ENCODE measurements around the gene OR2T11.

OR2T11 gene

DNA sequence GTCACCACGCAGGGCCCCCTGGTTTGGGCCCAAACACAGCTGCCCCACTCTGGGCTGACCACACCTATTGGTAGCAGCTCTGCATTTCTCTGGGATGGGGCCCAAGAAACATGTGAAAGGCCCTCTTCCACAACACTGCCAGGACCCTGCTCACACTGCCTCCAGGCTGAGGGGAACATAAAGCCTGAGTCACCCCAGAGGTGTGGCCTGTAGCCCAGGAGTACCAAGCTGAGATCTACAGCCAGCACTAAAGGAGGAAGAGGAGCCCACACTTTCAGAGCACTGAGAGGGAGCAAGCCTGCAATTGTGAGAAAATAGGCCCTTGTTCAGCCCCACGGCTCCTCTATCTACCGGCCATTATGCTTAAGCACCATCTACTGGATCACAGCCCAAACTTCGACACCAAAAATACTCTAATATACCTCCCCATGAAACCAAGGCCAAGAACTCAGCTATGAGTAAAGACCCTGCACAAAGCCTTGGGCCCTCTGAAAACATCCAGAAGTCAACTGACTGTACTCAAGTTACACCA is 22.9 kb downstream of the OR2T11 start:
- no peak overlapping the region for H3K4me3 ChIP-seq (replicated peaks; ENCODE audit: low read depth, low read length)
- DNase-seq (ENCODE audit: extremely low read depth, insufficient read length) = no peak
- TF ChIP-seq, protein P1, sequence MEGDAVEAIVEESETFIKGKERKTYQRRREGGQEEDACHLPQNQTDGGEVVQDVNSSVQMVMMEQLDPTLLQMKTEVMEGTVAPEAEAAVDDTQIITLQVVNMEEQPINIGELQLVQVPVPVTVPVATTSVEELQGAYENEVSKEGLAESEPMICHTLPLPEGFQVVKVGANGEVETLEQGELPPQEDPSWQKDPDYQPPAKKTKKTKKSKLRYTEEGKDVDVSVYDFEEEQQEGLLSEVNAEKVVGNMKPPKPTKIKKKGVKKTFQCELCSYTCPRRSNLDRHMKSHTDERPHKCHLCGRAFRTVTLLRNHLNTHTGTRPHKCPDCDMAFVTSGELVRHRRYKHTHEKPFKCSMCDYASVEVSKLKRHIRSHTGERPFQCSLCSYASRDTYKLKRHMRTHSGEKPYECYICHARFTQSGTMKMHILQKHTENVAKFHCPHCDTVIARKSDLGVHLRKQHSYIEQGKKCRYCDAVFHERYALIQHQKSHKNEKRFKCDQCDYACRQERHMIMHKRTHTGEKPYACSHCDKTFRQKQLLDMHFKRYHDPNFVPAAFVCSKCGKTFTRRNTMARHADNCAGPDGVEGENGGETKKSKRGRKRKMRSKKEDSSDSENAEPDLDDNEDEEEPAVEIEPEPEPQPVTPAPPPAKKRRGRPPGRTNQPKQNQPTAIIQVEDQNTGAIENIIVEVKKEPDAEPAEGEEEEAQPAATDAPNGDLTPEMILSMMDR (IDR thresholded peaks at IDR 0.05; ENCODE audit: insufficient read depth, low read length, poor library complexity, severe bottlenecking) = no peak
- H3K27me3 ChIP-seq (replicated peaks; ENCODE audit: control insufficient read depth, insufficient read depth, low read length) = no peaks in the 10 kb centered on the region
- peaks cover 1% of the 10 kb centered on the region; the same call in 1 of the 2 replicates for H3K36me3 ChIP-seq (ENCODE audit: control insufficient read depth, insufficient read depth, low read length)

DNA sequence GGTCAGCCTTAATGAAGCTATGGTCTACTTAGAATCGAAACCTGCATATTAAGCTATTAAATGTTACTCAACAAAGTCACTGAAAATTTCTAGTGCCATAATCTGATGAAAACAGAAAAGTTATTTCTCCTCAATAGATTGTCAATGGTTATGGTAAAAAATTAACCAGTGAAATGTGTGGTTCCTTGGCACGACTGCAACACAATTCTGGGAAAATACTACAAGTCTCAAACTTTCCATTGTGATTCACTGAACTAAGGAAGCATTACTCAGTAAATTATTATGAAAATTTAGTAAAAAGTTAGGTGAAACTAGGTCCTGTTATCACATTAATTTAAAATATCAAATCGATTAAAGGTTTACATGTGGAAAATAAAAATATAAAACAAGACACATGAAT is 24.6 kb downstream of the OR2T11 start:
- no peaks in the 10 kb centered on the region for H3K27me3 ChIP-seq (replicated peaks; ENCODE audit: control insufficient read depth, insufficient read depth, low read length)

DNA sequence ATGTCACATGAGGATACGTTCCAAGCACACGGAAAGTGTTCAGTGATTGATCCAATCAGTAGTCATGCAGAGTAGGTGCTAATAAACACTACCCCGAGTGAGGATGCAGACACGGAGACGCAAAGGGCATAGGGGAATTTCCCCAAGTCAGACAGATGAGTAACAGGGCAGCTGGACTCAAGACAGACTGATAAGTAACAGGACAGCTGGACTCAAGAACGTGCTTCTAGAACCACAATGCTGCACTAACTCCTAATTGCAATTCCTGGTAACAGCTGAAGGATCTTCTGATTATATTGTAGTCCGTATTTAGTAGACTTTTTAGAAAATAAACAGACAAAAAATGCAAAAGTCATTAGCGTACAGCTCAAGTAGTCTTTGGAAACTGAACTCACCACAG is 35.5 kb downstream of the OR2T11 start:
- Histone ChIP-seq H3K4me3 (replicated peaks; ENCODE audit: low read depth, low read length) (no peak overlapping the region), H3K27me3 (replicated peaks; ENCODE audit: control insufficient read depth, insufficient read depth, low read length) (no peaks in the 10 kb centered on the region), H3K36me3 (ENCODE audit: control insufficient read depth, insufficient read depth, low read length) (no peaks in the 10 kb centered on the region)
- TF ChIP-seq, protein P1 (IDR thresholded peaks at IDR 0.05; ENCODE audit: insufficient read depth, low read length, poor library complexity, severe bottlenecking) = no peak
- no peak for DNase-seq (ENCODE audit: extremely low read depth, insufficient read length)

More for the DNA sequence above, 24.6 kb downstream of the OR2T11 start:
- H3K36me3 ChIP-seq (ENCODE audit: control insufficient read depth, insufficient read depth, low read length) = peaks cover 1% of the 10 kb centered on the region; the same call in 1 of the 2 replicates
- no peak overlapping the region for H3K4me3 ChIP-seq (replicated peaks; ENCODE audit: low read depth, low read length)
- no peak for DNase-seq (ENCODE audit: extremely low read depth, insufficient read length)
- TF ChIP-seq, protein P1 (IDR thresholded peaks at IDR 0.05; ENCODE audit: insufficient read depth, low read length, poor library complexity, severe bottlenecking) = no peak

DNA sequence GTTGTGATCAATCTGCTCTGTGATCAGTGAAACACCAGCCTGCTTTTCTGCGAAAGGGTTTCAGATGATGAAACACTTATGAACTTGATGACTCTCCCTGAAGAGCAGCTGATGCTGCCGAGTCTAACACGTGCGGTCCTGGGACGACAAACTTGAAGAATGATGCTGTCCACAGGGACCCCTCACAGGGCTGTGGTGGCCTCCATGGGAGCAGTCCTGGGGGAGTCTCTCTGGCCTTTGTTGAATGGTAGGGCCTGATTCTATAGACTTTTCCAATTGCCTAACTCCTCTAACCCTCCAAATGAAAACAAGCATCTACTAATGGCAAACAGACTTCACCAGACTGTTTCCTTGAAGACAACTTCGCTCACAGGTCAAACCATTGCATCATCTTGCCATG is 37.3 kb downstream of the OR2T11 start, which contains the start of gene OR2T10:
OR2T10 (minus strand) TSS at position 112 of the 400 bp plus-strand sequence. CDS start 3,932 bp downstream, outside the sequence.
- no peaks in the 10 kb centered on the region for H3K36me3 ChIP-seq (ENCODE audit: control insufficient read depth, insufficient read depth, low read length)
- no peak within 1 kb of the TSS for H3K4me3 ChIP-seq (replicated peaks; ENCODE audit: low read depth, low read length)
- TF ChIP-seq, protein P1 (IDR thresholded peaks at IDR 0.05; ENCODE audit: insufficient read depth, low read length, poor library complexity, severe bottlenecking) = no peak
- no peak for DNase-seq (ENCODE audit: extremely low read depth, insufficient read length)
- H3K27me3 ChIP-seq (replicated peaks; ENCODE audit: control insufficient read depth, insufficient read depth, low read length) = no peaks in the 10 kb centered on the region

DNA sequence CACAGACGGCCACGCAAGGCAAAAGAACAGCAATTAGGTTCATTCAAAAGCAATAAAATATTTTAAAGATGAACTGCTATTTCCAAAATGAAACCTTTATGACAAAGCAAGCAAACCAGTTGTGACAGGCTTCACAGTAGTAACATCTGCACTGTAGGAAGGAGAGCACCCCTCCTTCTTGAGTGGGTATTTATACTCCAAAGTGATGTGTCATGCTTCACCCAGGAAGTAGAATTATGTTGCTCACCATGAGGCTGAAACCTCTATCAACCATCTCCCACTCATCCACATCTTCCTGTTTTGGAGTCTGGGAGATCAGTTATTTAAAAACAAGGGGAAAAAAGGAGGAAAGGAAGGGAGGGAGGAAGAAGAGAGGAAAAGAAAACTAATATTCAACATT is 38.3 kb downstream of the OR2T11 start:
- no peak for DNase-seq (ENCODE audit: extremely low read depth, insufficient read length)
- no peaks in the 10 kb centered on the region for H3K27me3 ChIP-seq (replicated peaks; ENCODE audit: control insufficient read depth, insufficient read depth, low read length)
- H3K4me3 ChIP-seq (replicated peaks; ENCODE audit: low read depth, low read length) = no peak overlapping the region
- no peaks in the 10 kb centered on the region for H3K36me3 ChIP-seq (ENCODE audit: control insufficient read depth, insufficient read depth, low read length)
- TF ChIP-seq, protein P1 (IDR thresholded peaks at IDR 0.05; ENCODE audit: insufficient read depth, low read length, poor library complexity, severe bottlenecking) = no peak

DNA sequence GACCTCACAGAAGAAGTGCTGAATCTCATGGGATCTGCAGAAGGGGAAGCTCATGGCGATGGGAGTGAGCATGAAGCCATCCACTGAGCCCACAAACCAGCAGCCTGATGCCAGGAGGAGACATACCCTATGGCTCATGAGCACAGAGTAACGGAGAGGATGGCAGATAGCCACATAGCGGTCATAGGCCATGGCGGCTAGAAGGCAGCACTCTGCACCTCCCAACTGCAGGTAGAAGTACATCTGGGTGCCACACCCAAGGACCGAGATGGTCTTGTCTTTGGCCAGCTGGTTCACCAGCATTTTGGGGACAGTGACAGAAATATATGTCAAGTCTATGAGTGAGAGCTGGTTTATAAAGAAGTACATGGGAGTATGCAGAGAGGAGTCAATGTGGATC is 41.7 kb downstream of the OR2T11 start:
- no peak for DNase-seq (ENCODE audit: extremely low read depth, insufficient read length)
- Histone ChIP-seq H3K27me3 (replicated peaks; ENCODE audit: control insufficient read depth, insufficient read depth, low read length) (no peaks in the 10 kb centered on the region), H3K4me3 (replicated peaks; ENCODE audit: low read depth, low read length) (no peak overlapping the region), H3K36me3 (ENCODE audit: control insufficient read depth, insufficient read depth, low read length) (no peaks in the 10 kb centered on the region)
- TF ChIP-seq, protein P1 (IDR thresholded peaks at IDR 0.05; ENCODE audit: insufficient read depth, low read length, poor library complexity, severe bottlenecking) = no peak
